ENCODE data around the gene FAM43A.

Gene FAM43A

GRCh38 chr3:194707147-194707540, 21.5 kb downstream of the FAM43A start:
- DNase-seq (ENCODE audit: low read depth in 2 of 2): no peak

GRCh38 chr3:194711286-194711685, 25.6 kb downstream of the FAM43A start:
- no peak for DNase-seq (ENCODE audit: low read depth in 2 of 2)

GRCh38 chr3:194711913-194712312, 26.2 kb downstream of the FAM43A start:
- no peak for DNase-seq (ENCODE audit: low read depth in 2 of 2)

- DNase-seq (ENCODE audit: low read depth in 2 of 2): no peak
Measured at GRCh38 chr3:194713299-194714136, 27.8 kb downstream of the FAM43A start.

- DNase-seq (ENCODE audit: low read depth in 2 of 2): no peak
Measured at GRCh38 chr3:194714137-194714455, 28.4 kb downstream of the FAM43A start.

- no peak for DNase-seq (ENCODE audit: low read depth in 2 of 2)
Measured at GRCh38 chr3:194714564-194714963, 28.9 kb downstream of the FAM43A start.

- DNase-seq (ENCODE audit: low read depth in 2 of 2): no peak
Measured at GRCh38 chr3:194715022-194715800, 29.5 kb downstream of the FAM43A start.

GRCh38 chr3:194718079-194718478, 32.4 kb downstream of the FAM43A start:
- DNase-seq (ENCODE audit: low read depth in 2 of 2): no peak

- no peak for DNase-seq (ENCODE audit: low read depth in 2 of 2)
Measured at GRCh38 chr3:194720048-194720447, 34.4 kb downstream of the FAM43A start.

- DNase-seq (ENCODE audit: low read depth in 2 of 2): no peak
Measured at GRCh38 chr3:194723846-194724618, 38.3 kb downstream of the FAM43A start.

GRCh38 chr3:194725346-194725745, 39.7 kb downstream of the FAM43A start:
- DNase-seq (ENCODE audit: low read depth in 2 of 2): no peak

GRCh38 chr3:194727435-194728128, 41.9 kb downstream of the FAM43A start:
- no peak for DNase-seq (ENCODE audit: low read depth in 2 of 2)

- no peak for DNase-seq (ENCODE audit: low read depth in 2 of 2)
Measured at GRCh38 chr3:194728986-194729385, 43.3 kb downstream of the FAM43A start.

- no peak for DNase-seq (ENCODE audit: low read depth in 2 of 2)
Measured at GRCh38 chr3:194730365-194730764, 44.7 kb downstream of the FAM43A start.

- DNase-seq (ENCODE audit: low read depth in 2 of 2): no peak
Measured at GRCh38 chr3:194731506-194732073, 45.9 kb downstream of the FAM43A start.

- DNase-seq (ENCODE audit: low read depth in 2 of 2): no peak
Measured at GRCh38 chr3:194732617-194733016, 46.9 kb downstream of the FAM43A start.

GRCh38 chr3:194736277-194736895, 50.7 kb downstream of the FAM43A start:
- no peak for DNase-seq (ENCODE audit: low read depth in 2 of 2)

GRCh38 chr3:194736896-194737600, 51.4 kb downstream of the FAM43A start:
- DNase-seq (ENCODE audit: low read depth in 2 of 2): no peak
